Measurements from ENCODE around the gene FBLN1. TPM values are rescaled to one million over a fixed set of nuclear protein-coding genes. Genes with fewer than 3 reads are reported as not detected.
"Not testable (repeated sequence)": the region's sequence is repeated elsewhere in the genome, so short reads cannot be mapped to it uniquely, and the experiment has no call there.

Gene FBLN1
- total and polyA plus RNA-seq, 2 donors (not counting 3 experiments of a cell fraction or from before 2014, with no cell fraction given), result 1.2 to 4.0 TPM

- no peaks in the 10 kb centered on the region for H4K20me1 ChIP-seq (replicated peaks; ENCODE audit: control insufficient read depth, extremely low read depth, insufficient read depth, low read length)
- no peaks in the 10 kb centered on the region for H3K27me3 ChIP-seq (ENCODE audit: control insufficient read depth in 2 of 2, insufficient read depth in 2 of 2, low read length in 2 of 2)
- intact Hi-C loops (cut with micrococcal nuclease) (no loop called here), dilution Hi-C loops (cut with MboI; ENCODE audit: extremely low pct_ligation_motif_present, low sequenced_read_pairs) (no loop called here)
- H3K4me3 ChIP-seq (replicated peaks in 1 of 3; ENCODE audit: insufficient read depth in 1 of 3, low read depth in 1 of 3, low read length in 3 of 3), result no peak overlapping the region
- no peaks in the 10 kb centered on the region for H3K9me3 ChIP-seq (replicated peaks; ENCODE audit: control insufficient read depth, insufficient read depth, low read length)
- H3K4me1 ChIP-seq (ENCODE audit: control insufficient read depth, extremely low read depth, insufficient read depth, low read length), result no peaks in the 10 kb centered on the region
- no peak for TF ChIP-seq MAX (IDR thresholded peaks at IDR 0.05; ENCODE audit: insufficient read depth, insufficient read length)
- ChIA-PET POLR2A (no interaction called here), CTCF (interaction anchor here (1.0 to 4.2 kb wide), 6 partner anchors 30 to 452 kb away, joined by 3 to 52 read pairs (median 4); no protein-coding TSS in a partner anchor)
- BruUV-seq (replicated peaks), result no TSS peak
- FAIRE-seq (no peak), DNase-seq (ENCODE audit: low read depth, low spot score) (no peak)
- no peak overlapping the region for H3K4me2 ChIP-seq (ENCODE audit: insufficient read depth, low read length)
- H3K9me1 ChIP-seq (replicated peaks; ENCODE audit: control insufficient read depth, extremely low read depth, insufficient read depth, low read length), result no peaks in the 10 kb centered on the region
- no peaks in the 10 kb centered on the region for H3K79me2 ChIP-seq (ENCODE audit: control insufficient read depth, insufficient read depth, low read length)
- no peaks in the 10 kb centered on the region for H3K36me3 ChIP-seq (ENCODE audit: control insufficient read depth in 2 of 2, extremely low read depth in 1 of 2, insufficient read depth in 2 of 2, low read length in 2 of 2)
- no peak overlapping the region for H3K27ac ChIP-seq (ENCODE audit: insufficient read depth, low read depth, low read length)
- H3K9ac ChIP-seq (replicated peaks; ENCODE audit: extremely low read depth, insufficient read depth, low read length), result no peak overlapping the region
- H2AFZ ChIP-seq (ENCODE audit: low read depth, low read length), result no peak overlapping the region
These were observed 52.2 kb downstream of the FBLN1 start for GRCh38 chr22:45554861-45555260.

GRCh38 chr22:45557926-45558325 lies 55.2 kb downstream of the FBLN1 start:
- H3K36me3 ChIP-seq (ENCODE audit: control insufficient read depth in 2 of 2, extremely low read depth in 1 of 2, insufficient read depth in 2 of 2, low read length in 2 of 2); POLR2A ChIA-PET; H3K4me1 ChIP-seq (ENCODE audit: control insufficient read depth, extremely low read depth, insufficient read depth, low read length); CTCF ChIA-PET; H3K27ac ChIP-seq (ENCODE audit: insufficient read depth, low read depth, low read length); H3K79me2 ChIP-seq (ENCODE audit: control insufficient read depth, insufficient read depth, low read length); H3K4me2 ChIP-seq (ENCODE audit: insufficient read depth, low read length); H3K9me3 ChIP-seq (replicated peaks; ENCODE audit: control insufficient read depth, insufficient read depth, low read length); H3K9ac ChIP-seq (replicated peaks; ENCODE audit: extremely low read depth, insufficient read depth, low read length); BruUV-seq (replicated peaks); FAIRE-seq; H3K27me3 ChIP-seq (ENCODE audit: control insufficient read depth in 2 of 2, insufficient read depth in 2 of 2, low read length in 2 of 2); H3K4me3 ChIP-seq (replicated peaks in 1 of 3; ENCODE audit: insufficient read depth in 1 of 3, low read depth in 1 of 3, low read length in 3 of 3); H2AFZ ChIP-seq (ENCODE audit: low read depth, low read length); intact Hi-C loops (cut with micrococcal nuclease); dilution Hi-C loops (cut with MboI; ENCODE audit: extremely low pct_ligation_motif_present, low sequenced_read_pairs); H3K9me1 ChIP-seq (replicated peaks; ENCODE audit: control insufficient read depth, extremely low read depth, insufficient read depth, low read length); H4K20me1 ChIP-seq (replicated peaks; ENCODE audit: control insufficient read depth, extremely low read depth, insufficient read depth, low read length); DNase-seq (ENCODE audit: low read depth, low spot score): not testable (repeated sequence)

GRCh38 chr22:45560092-45560491 lies 57.4 kb downstream of the FBLN1 start:
- H3K4me2 ChIP-seq (ENCODE audit: insufficient read depth, low read length); H3K27me3 ChIP-seq (ENCODE audit: control insufficient read depth in 2 of 2, insufficient read depth in 2 of 2, low read length in 2 of 2); CTCF ChIA-PET; H3K9me3 ChIP-seq (replicated peaks; ENCODE audit: control insufficient read depth, insufficient read depth, low read length); FAIRE-seq; DNase-seq (ENCODE audit: low read depth, low spot score); H3K79me2 ChIP-seq (ENCODE audit: control insufficient read depth, insufficient read depth, low read length); H4K20me1 ChIP-seq (replicated peaks; ENCODE audit: control insufficient read depth, extremely low read depth, insufficient read depth, low read length); H2AFZ ChIP-seq (ENCODE audit: low read depth, low read length); H3K36me3 ChIP-seq (ENCODE audit: control insufficient read depth in 2 of 2, extremely low read depth in 1 of 2, insufficient read depth in 2 of 2, low read length in 2 of 2); H3K9ac ChIP-seq (replicated peaks; ENCODE audit: extremely low read depth, insufficient read depth, low read length); BruUV-seq (replicated peaks); H3K4me1 ChIP-seq (ENCODE audit: control insufficient read depth, extremely low read depth, insufficient read depth, low read length); H3K27ac ChIP-seq (ENCODE audit: insufficient read depth, low read depth, low read length); intact Hi-C loops (cut with micrococcal nuclease); H3K9me1 ChIP-seq (replicated peaks; ENCODE audit: control insufficient read depth, extremely low read depth, insufficient read depth, low read length); dilution Hi-C loops (cut with MboI; ENCODE audit: extremely low pct_ligation_motif_present, low sequenced_read_pairs); H3K4me3 ChIP-seq (replicated peaks in 1 of 3; ENCODE audit: insufficient read depth in 1 of 3, low read depth in 1 of 3, low read length in 3 of 3); POLR2A ChIA-PET: not testable (repeated sequence)

GRCh38 chr22:45560761-45561160 lies 58.1 kb downstream of the FBLN1 start:
- H3K4me1 ChIP-seq (ENCODE audit: control insufficient read depth, extremely low read depth, insufficient read depth, low read length); intact Hi-C loops (cut with micrococcal nuclease); H3K4me2 ChIP-seq (ENCODE audit: insufficient read depth, low read length); FAIRE-seq; BruUV-seq (replicated peaks); H3K4me3 ChIP-seq (replicated peaks in 1 of 3; ENCODE audit: insufficient read depth in 1 of 3, low read depth in 1 of 3, low read length in 3 of 3); H3K27me3 ChIP-seq (ENCODE audit: control insufficient read depth in 2 of 2, insufficient read depth in 2 of 2, low read length in 2 of 2); DNase-seq (ENCODE audit: low read depth, low spot score); H4K20me1 ChIP-seq (replicated peaks; ENCODE audit: control insufficient read depth, extremely low read depth, insufficient read depth, low read length); H3K9me1 ChIP-seq (replicated peaks; ENCODE audit: control insufficient read depth, extremely low read depth, insufficient read depth, low read length); H3K79me2 ChIP-seq (ENCODE audit: control insufficient read depth, insufficient read depth, low read length); H3K27ac ChIP-seq (ENCODE audit: insufficient read depth, low read depth, low read length); dilution Hi-C loops (cut with MboI; ENCODE audit: extremely low pct_ligation_motif_present, low sequenced_read_pairs); H3K9ac ChIP-seq (replicated peaks; ENCODE audit: extremely low read depth, insufficient read depth, low read length); POLR2A ChIA-PET; CTCF ChIA-PET; H3K9me3 ChIP-seq (replicated peaks; ENCODE audit: control insufficient read depth, insufficient read depth, low read length); H2AFZ ChIP-seq (ENCODE audit: low read depth, low read length); H3K36me3 ChIP-seq (ENCODE audit: control insufficient read depth in 2 of 2, extremely low read depth in 1 of 2, insufficient read depth in 2 of 2, low read length in 2 of 2): not testable (repeated sequence)

All from endothelial cell of umbilical vein (primary cell).